HG03175 (cell line): ENCODE data around the gene IRF2.

Experiments
- ATAC-seq: cut with Tn5 transposase; IDR thresholded peaks from one replicate; pipeline ENCODE4 v1.9.1; 2021; ENCODE audit warnings: mild to moderate bottlenecking, moderate library complexity; ENCODE audit not compliant: unreplicated experiment

IRF2 gene

DNA sequence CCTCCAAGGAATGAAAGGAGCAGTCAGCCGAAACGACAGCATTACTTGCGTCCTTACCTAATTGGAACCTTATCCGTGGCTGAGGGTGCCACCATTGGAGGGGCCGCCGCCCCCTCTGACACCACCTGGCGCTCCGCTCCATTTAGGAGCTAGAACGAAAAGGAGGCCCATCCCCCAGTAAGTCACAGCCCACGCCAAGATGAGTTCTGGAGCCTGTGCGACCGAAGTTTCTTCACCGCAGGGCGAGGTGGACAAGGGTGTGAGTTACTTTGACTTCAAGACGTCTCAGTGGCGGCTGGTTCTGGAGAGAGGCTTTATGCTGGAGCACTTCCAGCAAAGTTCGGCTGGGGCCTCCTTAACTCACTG is 729 bp upstream of the IRF2 start:
- ATAC-seq = peak; percentile 18

DNA sequence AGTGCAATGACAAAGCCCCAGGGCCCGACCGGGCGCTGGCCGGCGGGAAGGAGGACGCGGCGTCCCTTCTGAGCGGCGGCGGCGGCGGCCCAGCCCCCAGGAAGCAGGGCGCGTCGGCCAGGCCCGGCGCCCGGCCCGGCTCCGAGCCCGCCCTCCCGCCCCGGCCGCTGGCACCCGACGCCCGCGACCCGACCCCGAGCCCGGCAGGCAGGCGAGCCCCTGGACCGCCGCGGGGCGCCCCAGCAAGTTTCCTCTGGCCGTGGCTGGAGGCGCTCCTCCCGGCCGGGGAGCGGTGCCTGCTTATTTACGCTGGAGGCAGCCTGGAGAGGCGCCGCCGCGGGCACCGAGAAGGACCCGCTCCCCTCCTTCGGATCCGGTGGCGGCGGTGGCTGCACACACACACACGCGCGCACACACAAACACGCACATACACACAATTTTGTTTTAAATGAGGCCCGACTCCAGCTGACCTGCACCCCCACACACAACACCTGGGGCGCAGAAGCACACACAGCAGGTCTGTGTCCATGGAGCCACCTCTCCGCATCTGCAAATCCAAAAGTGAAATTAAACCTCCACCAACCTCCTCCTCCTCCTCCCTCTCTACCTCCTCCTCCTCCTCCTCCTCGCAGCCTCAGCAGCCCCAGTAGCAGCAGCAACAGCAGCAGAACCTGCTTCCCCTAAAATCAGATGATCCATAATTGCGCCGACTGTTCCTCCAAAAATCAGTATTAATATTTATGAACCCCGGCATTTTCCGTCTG is 669 bp downstream of the IRF2 start:
- ATAC-seq = no peak

DNA sequence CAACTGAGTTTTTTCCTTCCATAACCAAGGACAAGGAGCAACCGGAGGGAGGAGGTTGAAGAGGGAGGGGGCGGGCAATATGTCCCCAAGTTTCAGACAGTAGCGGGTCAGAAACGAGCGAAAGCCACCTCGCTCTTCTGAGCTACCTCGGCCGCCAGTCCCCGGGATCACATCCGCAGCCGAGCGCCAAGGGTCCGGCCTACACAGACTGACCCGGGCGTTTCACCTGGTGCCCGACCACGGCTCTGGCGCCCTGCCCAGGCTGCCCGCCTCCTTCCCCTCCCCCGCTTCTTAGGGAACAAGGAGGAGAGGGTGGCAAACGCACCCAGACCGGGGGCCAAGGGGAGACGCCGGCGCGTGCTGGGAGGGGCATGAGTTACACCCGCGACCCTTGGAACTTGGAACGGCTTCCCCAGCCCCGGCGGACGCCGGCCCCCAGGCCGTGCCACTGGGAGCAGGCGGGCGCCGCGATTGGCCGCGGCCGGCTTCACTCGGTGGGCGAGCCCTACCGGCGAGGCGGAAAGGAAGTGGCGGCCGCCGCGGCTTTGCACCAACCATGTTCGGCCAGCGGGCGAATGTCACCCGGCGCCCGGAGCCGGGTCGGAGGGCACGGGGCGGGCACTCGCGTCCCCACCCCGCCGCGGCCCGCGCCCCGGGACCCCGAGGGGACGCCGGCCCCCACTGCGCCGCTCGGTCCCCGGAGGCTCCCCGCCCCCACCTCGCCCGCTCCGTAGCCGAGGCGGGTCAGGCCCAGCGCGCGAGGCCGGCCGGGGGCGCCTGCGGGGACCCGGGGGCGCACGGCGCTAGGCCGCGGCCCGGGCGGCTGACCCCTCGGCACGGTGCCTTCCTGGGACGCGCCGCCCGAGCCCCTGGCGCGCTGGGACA is 1.5 kb downstream of the IRF2 start:
- peak; percentile 28 for ATAC-seq

- ATAC-seq = no peak
Observed at GRCh38 chr4:184471881-184472613, 2.3 kb downstream of the IRF2 start.

DNA sequence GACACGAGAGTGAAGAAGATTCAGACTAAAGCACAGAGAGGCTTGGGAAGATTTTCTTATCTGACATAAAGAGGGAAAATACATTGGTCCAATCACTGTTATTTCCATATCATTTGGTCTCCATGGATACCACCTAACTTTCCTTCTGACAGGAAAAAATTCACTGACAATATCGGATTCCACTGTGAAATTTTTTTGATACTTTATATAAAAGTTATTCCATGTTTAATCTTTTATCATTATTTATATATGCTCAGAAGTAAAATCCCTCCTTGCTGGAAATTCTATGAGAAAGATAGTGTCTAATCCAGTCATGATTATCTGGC is 3.6 kb downstream of the IRF2 start:
- ATAC-seq = no peak

DNA sequence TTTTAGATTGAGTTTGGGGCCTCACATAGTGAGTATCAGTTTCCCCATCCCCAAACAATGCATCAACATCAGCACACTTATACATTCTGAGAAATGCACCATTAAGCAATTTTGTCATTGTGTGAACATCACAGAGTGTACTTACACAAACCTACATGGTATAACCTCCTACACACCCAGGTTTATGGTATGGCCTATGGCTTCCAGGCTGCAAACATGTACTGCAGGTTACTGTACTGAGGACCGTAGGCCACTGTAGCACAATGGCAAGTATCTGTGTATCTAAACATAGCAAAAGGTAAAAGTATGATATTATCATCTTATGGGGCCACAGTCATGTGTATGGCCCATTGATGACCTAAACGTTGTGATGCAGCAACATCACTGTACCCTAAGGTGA is 7.7 kb downstream of the IRF2 start:
- ATAC-seq = no peak

GRCh38 chr4:184464759-184465454 is 9.4 kb downstream of the IRF2 start:
- no peak for ATAC-seq

GRCh38 chr4:184463856-184464255 is 10.5 kb downstream of the IRF2 start:
- ATAC-seq = no peak

- ATAC-seq = no peak
Observed at GRCh38 chr4:184463158-184463557, 11.2 kb downstream of the IRF2 start.

DNA sequence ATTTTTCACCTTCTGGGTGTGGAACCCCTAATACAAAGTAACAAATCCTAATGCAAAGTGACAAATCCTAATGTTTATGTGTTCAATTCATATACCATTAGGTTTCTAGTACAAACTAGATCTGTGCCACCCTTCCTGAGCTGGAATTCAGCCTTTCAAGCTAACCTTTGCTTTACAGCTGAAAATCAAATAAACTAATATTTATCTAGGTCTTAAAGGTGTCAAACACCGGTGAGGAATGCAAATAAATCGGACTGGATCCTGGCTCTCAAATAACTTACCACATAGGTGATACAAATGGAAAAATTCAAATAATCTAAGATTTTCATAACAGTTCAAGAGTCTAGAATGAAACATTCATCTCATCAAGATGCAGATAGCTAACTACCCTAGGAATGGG is 11.6 kb downstream of the IRF2 start:
- ATAC-seq = no peak

GRCh38 chr4:184461711-184462441 is 12.5 kb downstream of the IRF2 start:
- ATAC-seq = no peak

DNA sequence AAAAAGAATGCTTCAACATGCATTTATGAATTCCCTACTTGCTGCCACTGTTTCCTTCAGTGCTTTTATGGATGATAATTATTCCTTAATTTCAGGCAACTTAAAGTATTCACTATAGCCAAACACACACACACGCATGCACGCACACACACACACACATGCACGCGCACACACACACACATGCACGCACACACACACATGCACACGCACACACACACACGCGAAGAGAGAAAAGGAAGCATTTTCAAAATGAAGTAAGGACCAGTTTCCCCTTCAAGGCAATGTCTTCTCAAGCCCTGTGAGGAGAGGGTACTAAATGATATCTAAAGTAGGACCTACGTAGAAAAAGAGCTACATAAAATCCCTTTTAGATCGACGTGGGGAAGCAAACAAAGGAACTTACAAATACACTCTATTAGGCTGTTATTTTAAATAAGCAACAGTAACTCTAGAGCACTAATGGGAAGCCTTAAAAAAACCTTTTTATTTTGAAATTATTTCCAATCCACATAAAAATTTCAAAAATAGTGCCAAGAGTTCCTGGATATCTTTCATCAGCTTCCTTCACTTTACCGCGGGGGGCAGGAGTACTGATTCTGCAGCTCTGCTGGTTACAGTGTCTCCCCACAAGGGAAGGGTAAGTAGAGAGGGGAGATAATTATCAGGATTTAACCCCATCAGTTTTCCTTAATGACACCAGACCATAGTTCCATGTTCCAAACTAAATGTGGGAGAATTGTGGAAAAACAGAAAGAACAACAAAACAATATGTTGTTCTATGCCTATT is 13.7 kb downstream of the IRF2 start:
- no peak for ATAC-seq

DNA sequence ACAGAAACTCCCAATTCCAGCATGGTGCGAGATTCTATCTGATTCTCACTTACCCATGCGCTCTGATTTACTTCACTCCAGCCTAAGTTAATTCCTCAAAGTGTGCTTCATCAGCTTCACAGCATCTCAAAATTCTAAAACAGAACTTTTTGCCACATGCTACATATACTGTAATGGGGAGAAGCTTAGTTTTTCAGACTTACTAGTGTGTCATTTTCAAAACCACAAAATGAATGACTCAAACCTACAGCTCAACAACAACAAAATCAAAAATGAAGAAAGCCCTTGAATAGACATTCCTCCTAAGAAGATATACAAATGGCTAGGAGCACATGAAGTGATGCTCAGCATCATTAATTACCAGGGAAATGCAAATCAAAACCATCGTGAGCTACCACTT is 14.9 kb downstream of the IRF2 start:
- no peak for ATAC-seq

- no peak for ATAC-seq
Observed at GRCh38 chr4:184457535-184458249, 16.7 kb downstream of the IRF2 start.

- no peak for ATAC-seq
Observed at GRCh38 chr4:184456337-184456736, 18.0 kb downstream of the IRF2 start.

GRCh38 chr4:184455299-184455698 is 19.1 kb downstream of the IRF2 start:
- ATAC-seq = no peak

- ATAC-seq = peak; percentile 71
Observed at GRCh38 chr4:184453365-184454160, 20.8 kb downstream of the IRF2 start.

GRCh38 chr4:184452740-184453139 is 21.6 kb downstream of the IRF2 start:
- no peak for ATAC-seq
